SW480 (cell line): ENCODE data around the gene ZNF587.
"Not testable (repeated sequence)": the region's sequence is repeated elsewhere in the genome, so short reads cannot be mapped to it uniquely, and the experiment has no call there.

Source experiments
- DNase-seq: peaks from one replicate; pipeline ENCODE4 v3.0.0-alpha.2; 2016; ENCODE audit warnings: low spot score

ZNF587 gene

GRCh38 chr19:57823155-57823554, 26.5 kb upstream of the ZNF587 start:
- DNase-seq, result not testable (repeated sequence)

GRCh38 chr19:57823608-57824007, 26.1 kb upstream of the ZNF587 start:
- DNase-seq, result not testable (repeated sequence)

- DNase-seq, result no peak
Measured at GRCh38 chr19:57825511-57825910, 24.1 kb upstream of the ZNF587 start.

GRCh38 chr19:57829316-57829715, 20.3 kb upstream of the ZNF587 start:
- DNase-seq, result no peak

- DNase-seq, result no peak
Measured at GRCh38 chr19:57830071-57830602, 19.5 kb upstream of the ZNF587 start, which contains the start of gene ZNF587B. ZNF587B (plus strand) TSS chr19:57830299; CDS start chr19:57830529, 230 bp downstream.

- not testable (repeated sequence) for DNase-seq
Measured at GRCh38 chr19:57836991-57837390, 12.7 kb upstream of the ZNF587 start.

GRCh38 chr19:57838622-57839191, 11.0 kb upstream of the ZNF587 start:
- DNase-seq, result not testable (repeated sequence)

GRCh38 chr19:57841122-57841763, 8.4 kb upstream of the ZNF587 start:
- DNase-seq, result no peak

GRCh38 chr19:57847164-57847563, 2.5 kb upstream of the ZNF587 start:
- not testable (repeated sequence) for DNase-seq

- DNase-seq, result not testable (repeated sequence)
Measured at GRCh38 chr19:57849162-57849665, 445 bp upstream of the ZNF587 start.

GRCh38 chr19:57850553-57851017, 926 bp downstream of the ZNF587 start:
- DNase-seq, result peak; percentile 18

- DNase-seq, result not testable (repeated sequence)
Measured at GRCh38 chr19:57851812-57852603, 2.3 kb downstream of the ZNF587 start.

- DNase-seq, result not testable (repeated sequence)
Measured at GRCh38 chr19:57854117-57854516, 4.5 kb downstream of the ZNF587 start.

- DNase-seq, result not testable (repeated sequence)
Measured at GRCh38 chr19:57862351-57862750, 12.7 kb downstream of the ZNF587 start.

GRCh38 chr19:57867868-57868492, 18.3 kb downstream of the ZNF587 start:
- no peak for DNase-seq

GRCh38 chr19:57869655-57870054, 20.0 kb downstream of the ZNF587 start:
- not testable (repeated sequence) for DNase-seq

GRCh38 chr19:57870225-57870624, 20.6 kb downstream of the ZNF587 start:
- no peak for DNase-seq

GRCh38 chr19:57872450-57872849, 22.8 kb downstream of the ZNF587 start:
- DNase-seq, result no peak

GRCh38 chr19:57873883-57874799, 24.5 kb downstream of the ZNF587 start:
- not testable (repeated sequence) for DNase-seq

- no peak for DNase-seq
Measured at GRCh38 chr19:57886046-57886445, 36.4 kb downstream of the ZNF587 start.
